IMR-90 (cell line): ENCODE results near the gene ODAD2. TPM values are rescaled to one million over a fixed set of nuclear protein-coding genes. Genes with fewer than 3 reads are reported as not detected.
A peak's percentile ranks its signal among the peaks of the same experiment; 100 is the strongest.

Experiments used
- ATAC-seq: fragments of 200-7000 bp; cut with Tn5 transposase; 2 replicates; pipeline ENCODE4 v1.9.1; 2020; ENCODE audit warnings: low read depth, mild to moderate bottlenecking, moderate library complexity
- BruUV-seq: library from RNA; stranded (reverse); fragments of 400-500 nt; replicated peaks from 2 replicates; lab custom pipeline; 2021; lab: Mats Ljungman, UMichigan
- CTCF ChIA-PET: fragments of 300-600 bp; formaldehyde crosslinking; extraction: SDS; loops from one replicate; lab custom pipeline; 2021; ENCODE audit warnings: antibody characterized with exemption; lab: Yijun Ruan, JAX
- POLR2A ChIA-PET: fragments of 300-600 bp; sonication (Branson Sonifier 250); formaldehyde crosslinking; loops from one replicate; lab custom pipeline; 2022; ENCODE audit warnings: antibody characterized with exemption; ENCODE audit not compliant: unreplicated experiment; lab: Charles Lee
- DNase-seq: peaks from one replicate; pipeline ENCODE4 v3.0.0; 2013
- H2AFZ ChIP-seq: replicated peaks from 2 replicates; pipeline ENCODE3; 2013; ENCODE audit warnings: low read length, mild to moderate bottlenecking; ENCODE audit not compliant: poor library complexity
- H2AK5ac ChIP-seq: 2 replicates; pipeline ENCODE4 v1.6.1; 2013; ENCODE audit warnings: low read depth, low read length, inconsistent platforms
- H2AK9ac ChIP-seq: replicated peaks from 2 replicates; pipeline ENCODE3; 2013; ENCODE audit warnings: mild to moderate bottlenecking, low read depth, low read length, moderate library complexity; ENCODE audit not compliant: poor library complexity
- H2BK120ac ChIP-seq: 2 replicates; pipeline ENCODE4 v1.6.1; 2013; ENCODE audit warnings: low read depth, low read length, inconsistent platforms
- H2BK15ac ChIP-seq: 3 replicates; pipeline ENCODE4 v1.6.1; 2013; ENCODE audit warnings: low read depth, low read length, inconsistent platforms
- H2BK20ac ChIP-seq: 2 replicates; pipeline ENCODE4 v1.6.1; 2013; ENCODE audit warnings: low read depth, mild to moderate bottlenecking, inconsistent platforms, low read length, moderate library complexity
- H2BK5ac ChIP-seq: 2 replicates; pipeline ENCODE4 v1.6.1; 2013; ENCODE audit warnings: mild to moderate bottlenecking, low read depth, low read length, inconsistent platforms; ENCODE audit not compliant: poor library complexity, severe bottlenecking
- H3K14ac ChIP-seq: replicated peaks from 2 replicates; pipeline ENCODE4 v1.6.1; 2013; ENCODE audit warnings: low read depth, low read length, inconsistent platforms
- H3K18ac ChIP-seq: 2 replicates; pipeline ENCODE4 v1.6.1; 2013; ENCODE audit warnings: low read depth, low read length, control low read depth
- H3K23ac ChIP-seq: 2 replicates; pipeline ENCODE4 v1.6.1; 2013; ENCODE audit warnings: low read depth, low read length, inconsistent platforms
- H3K27ac ChIP-seq: 2 replicates; pipeline ENCODE4 v1.5.1; 2013; ENCODE audit warnings: mild to moderate bottlenecking, control low read depth, low read length; ENCODE audit not compliant: insufficient read depth
- H3K27me3 ChIP-seq: 2 replicates; pipeline ENCODE4 v1.6.1; 2013; ENCODE audit warnings: low read length; ENCODE audit not compliant: control insufficient read depth, insufficient read depth
- H3K36me3 ChIP-seq: 2 replicates; pipeline ENCODE4 v1.6.1; 2013; ENCODE audit warnings: low read length, mixed read lengths; ENCODE audit not compliant: control insufficient read depth, insufficient read depth
- H3K4ac ChIP-seq: 2 replicates; pipeline ENCODE4 v1.6.1; 2013; ENCODE audit warnings: low read depth, low read length, inconsistent platforms
- H3K4me1 ChIP-seq: 2 replicates; pipeline ENCODE4 v1.6.1; 2013; ENCODE audit warnings: low read length, mixed read lengths; ENCODE audit not compliant: control insufficient read depth, insufficient read depth
- H3K4me2 ChIP-seq: 2 replicates; pipeline ENCODE4 v1.6.1; 2013; ENCODE audit warnings: low read depth, mild to moderate bottlenecking, control low read depth, low read length, moderate library complexity
- H3K4me3 ChIP-seq: 2 replicates; pipeline ENCODE4 v1.5.1; 2013; ENCODE audit warnings: low read depth, mild to moderate bottlenecking, control low read depth, low read length, moderate library complexity; ENCODE audit not compliant: insufficient read depth
- H3K56ac ChIP-seq: 2 replicates; pipeline ENCODE4 v1.6.1; 2013; ENCODE audit warnings: low read length, inconsistent platforms; ENCODE audit not compliant: insufficient read depth; ENCODE audit errors: extremely low read depth
- H3K79me1 ChIP-seq, 2 experiments: 2 replicates each; pipeline ENCODE4 v1.6.1; 2013; ENCODE audit warnings: low read length in 2 of 2, inconsistent platforms in 1 of 2, low read depth in 1 of 2
- H3K9ac ChIP-seq: 2 replicates; pipeline ENCODE4 v1.6.1; 2013; ENCODE audit warnings: low read depth, low read length, control low read depth
- H3K9me1 ChIP-seq: 2 replicates; pipeline ENCODE4 v1.6.1; 2013; ENCODE audit warnings: low read length, inconsistent platforms; ENCODE audit not compliant: insufficient read depth
- H3K9me3 ChIP-seq: 2 replicates; pipeline ENCODE4 v1.6.1; 2013; ENCODE audit warnings: low read length; ENCODE audit not compliant: control insufficient read depth, insufficient read depth
- H4K20me1 ChIP-seq: 2 replicates; pipeline ENCODE4 v1.6.1; 2013; ENCODE audit warnings: low read length, inconsistent platforms; ENCODE audit not compliant: insufficient read depth
- H4K5ac ChIP-seq: 2 replicates; pipeline ENCODE4 v1.6.1; 2013; ENCODE audit warnings: mild to moderate bottlenecking, low read depth, low read length, control low read depth
- H4K8ac ChIP-seq, 2 experiments: 2 replicates each; pipeline ENCODE4 v1.6.1; 2013; ENCODE audit warnings: low read depth in 2 of 2, low read length in 2 of 2, control low read depth in 1 of 2, inconsistent platforms in 1 of 2
- H4K91ac ChIP-seq: 2 replicates; pipeline ENCODE4 v1.6.1; 2013; ENCODE audit warnings: low read depth, low read length, inconsistent platforms; ENCODE audit not compliant: insufficient read depth
- BHLHE40 ChIP-seq: fragments of 150-350 bp; IDR thresholded peaks from 2 replicates; pipeline ENCODE4 v1.6.1; 2016; ENCODE audit warnings: mild to moderate bottlenecking, low read depth, low read length
- CEBPB ChIP-seq: IDR thresholded peaks from 2 replicates; pipeline ENCODE4 v1.6.1; 2012; ENCODE audit warnings: low read depth, low read length, improper control_type of control experiment
- CHD1 ChIP-seq: IDR thresholded peaks from 2 replicates; pipeline ENCODE4 v1.6.1; 2012; ENCODE audit warnings: low read depth, low read length, improper control_type of control experiment
- FOS ChIP-seq: fragments of 150-350 bp; IDR thresholded peaks from 2 replicates; pipeline ENCODE4 v1.6.1; 2016; ENCODE audit warnings: low read depth, low read length
- MAFK ChIP-seq: IDR thresholded peaks from 2 replicates; pipeline ENCODE4 v1.6.1; 2012; ENCODE audit warnings: low read depth, low read length, improper control_type of control experiment
- MAZ ChIP-seq: IDR thresholded peaks from 2 replicates; pipeline ENCODE4 v1.6.1; 2012; ENCODE audit warnings: low read depth, mild to moderate bottlenecking, low read length, improper control_type of control experiment, moderate library complexity, borderline replicate concordance
- MXI1 ChIP-seq: IDR thresholded peaks from 2 replicates; pipeline ENCODE4 v1.6.1; 2012; ENCODE audit warnings: low read depth, mild to moderate bottlenecking, low read length, moderate library complexity, borderline replicate concordance
- NFE2L2 ChIP-seq: fragments of 150-350 bp; IDR thresholded peaks from 2 replicates; pipeline ENCODE4 v1.6.1; 2016; ENCODE audit warnings: low read depth, mild to moderate bottlenecking, low read length
- POLR2A ChIP-seq: IDR thresholded peaks from 2 replicates; pipeline ENCODE4 v1.6.1; 2012; ENCODE audit warnings: mild to moderate bottlenecking, low read depth, low read length
- RAD21 ChIP-seq: IDR thresholded peaks from 2 replicates; pipeline ENCODE4 v1.6.1; 2012; ENCODE audit warnings: low read length, improper control_type of control experiment
- RCOR1 ChIP-seq: IDR thresholded peaks from 2 replicates; pipeline ENCODE4 v1.6.1; 2012; ENCODE audit warnings: mild to moderate bottlenecking, low read length, improper control_type of control experiment; ENCODE audit not compliant: insufficient replicate concordance
- RFX5 ChIP-seq: IDR thresholded peaks from 2 replicates; pipeline ENCODE4 v1.8.0; 2012; ENCODE audit warnings: low read depth, mild to moderate bottlenecking, low read length, moderate library complexity
- SMC3 ChIP-seq: fragments of 150-350 bp; IDR thresholded peaks from 2 replicates; pipeline ENCODE4 v1.6.1; 2016; ENCODE audit warnings: low read depth, mild to moderate bottlenecking, antibody characterized with exemption, low read length, moderate library complexity
- WGBS, 2 experiments: methylation state at CpG; one replicate each; pipeline versions ENCODE4 v1.1.5 to v1.1.7; 2013; ENCODE audit warnings: missing lambda C conversion rate in 2 of 2; ENCODE audit not compliant: insufficient read length in 1 of 2; ENCODE audit errors: extremely low coverage in 2 of 2; 5-methylcytosine and 5-hydroxymethylcytosine counted together
- dilution Hi-C: fragments of 300-500 bp; cut with HindIII; formaldehyde crosslinking; loops from one replicate; pipeline ENCODE4 v1.14.3; 2018; ENCODE audit warnings: low sequenced_read_pairs; ENCODE audit not compliant: unreplicated experiment
- in situ Hi-C: fragments of 300-500 bp; cut with MboI; formaldehyde crosslinking; loops from 3 replicates; pipeline ENCODE4 v1.14.3; 2019; ENCODE audit warnings: low sequenced_read_pairs, inconsistent platforms, mixed read lengths
- intact Hi-C: fragments of 100-400 bp; cut with micrococcal nuclease; formaldehyde crosslinking; loops from 2 replicates; pipeline ENCODE4 v1.10.0; 2022
- polyA plus RNA-seq, 3 experiments: library from polyadenylated mRNA; depleted of rRNA; stranded (reverse); fragments of >200 nt; gene quantifications; 2 replicates each; pipeline ENCODE4 v1.2.3, GENCODE V29; 2012; ENCODE audit warnings: low replicate concordance in 1 of 3
- total RNA-seq: library from RNA; depleted of rRNA; stranded (reverse); fragments of >200 nt; gene quantifications from 2 replicates; pipeline ENCODE4 v1.2.3, GENCODE V29; 2012
- TF ChIP-seq, protein P1 (sequence below): conservative IDR thresholded peaks from 2 replicates; pipeline ENCODE4 v1.5.1; 2012; ENCODE audit warnings: mild to moderate bottlenecking, low read depth, low read length, improper control_type of control experiment
- TF ChIP-seq, protein P2 (sequence below): fragments of 150-350 bp; IDR thresholded peaks from 2 replicates; pipeline ENCODE4 v1.6.1; 2016; ENCODE audit warnings: low read depth, mild to moderate bottlenecking, low read length, moderate library complexity, borderline replicate concordance
- TF ChIP-seq, protein P3 (sequence below): fragments of 150-350 bp; IDR thresholded peaks from 2 replicates; pipeline ENCODE4 v1.6.1; 2017; ENCODE audit warnings: mild to moderate bottlenecking, antibody characterized with exemption, low read length, low read depth

Gene ODAD2
- total and polyA plus RNA-seq, 2 of the 4 experiments (the other 2 are of a cell fraction): 0.53 to 0.72 TPM

DNA sequence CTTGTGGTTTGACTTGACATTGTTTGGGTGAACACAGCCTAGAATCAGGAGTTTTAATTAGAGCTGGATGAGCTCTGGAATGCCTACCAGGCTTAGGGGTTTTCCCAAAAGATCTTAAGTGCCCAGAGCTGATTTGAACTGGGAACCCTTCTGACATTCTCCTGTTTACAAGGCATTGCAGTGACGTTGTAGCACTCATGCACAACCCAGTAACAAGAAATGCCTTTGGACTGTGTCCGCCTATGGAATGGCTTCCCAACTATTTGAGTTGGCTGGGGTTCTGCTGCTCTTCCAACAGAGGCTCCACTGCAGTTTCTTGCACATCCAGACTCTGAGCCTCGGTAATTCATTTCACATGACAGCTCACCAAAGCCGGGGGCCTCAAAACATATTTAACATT, 176.6 kb downstream of the ODAD2 start:
- 45% methylated on average over 2 of the region's 4 CpGs; no CpG with 5 or more reads in 1 of the 2 experiments for WGBS, 2 experiments
- Histone ChIP-seq H3K27me3 (peaks cover 3% of the 10 kb centered on the region; the same call in 1 of the 2 replicates), H2AK5ac (no peak overlapping the region), H3K9me1 (no peaks in the 10 kb centered on the region), H3K14ac (no peak overlapping the region), H4K5ac (no peak overlapping the region), H3K23ac (no peak overlapping the region), H2BK120ac (no peak overlapping the region), H4K8ac (no peak overlapping the region), H3K4me3 (no peak overlapping the region), H3K4ac (no peak overlapping the region), H2BK15ac (no peak overlapping the region), H3K4me1 (peaks cover 2% of the 10 kb centered on the region), H3K9me3 (peaks cover 2% of the 10 kb centered on the region; the same call in 1 of the 2 replicates), H3K56ac (no peak overlapping the region), H2BK20ac (no peak overlapping the region), H3K36me3 (no peaks in the 10 kb centered on the region), H2BK5ac (no peak overlapping the region), H4K91ac (no peak overlapping the region), H4K20me1 (no peaks in the 10 kb centered on the region), H2AFZ (no peak overlapping the region), H3K4me2 (no peak overlapping the region), H3K18ac (no peak overlapping the region), H3K9ac (no peak overlapping the region), H3K79me1 (no peaks in the 10 kb centered on the region), H2AK9ac (no peak overlapping the region), H3K27ac (no peak overlapping the region)
- DNase-seq (peak; percentile 58), ATAC-seq (peak; percentile 83)
- intact Hi-C loops (no loop called here), dilution Hi-C loops (no loop called here), in situ Hi-C loops (no loop called here)
- BruUV-seq: no TSS peak
- TF ChIP-seq POLR2A (no peak), RAD21 (no peak), MXI1 (no peak), FOS (no peak), NFE2L2 (no peak), SMC3 (no peak), MAFK (no peak), BHLHE40 (no peak), RFX5 (no peak), MAZ (no peak), RCOR1 (no peak), CHD1 (no peak), CEBPB (no peak)
- TF ChIP-seq, protein P1, sequence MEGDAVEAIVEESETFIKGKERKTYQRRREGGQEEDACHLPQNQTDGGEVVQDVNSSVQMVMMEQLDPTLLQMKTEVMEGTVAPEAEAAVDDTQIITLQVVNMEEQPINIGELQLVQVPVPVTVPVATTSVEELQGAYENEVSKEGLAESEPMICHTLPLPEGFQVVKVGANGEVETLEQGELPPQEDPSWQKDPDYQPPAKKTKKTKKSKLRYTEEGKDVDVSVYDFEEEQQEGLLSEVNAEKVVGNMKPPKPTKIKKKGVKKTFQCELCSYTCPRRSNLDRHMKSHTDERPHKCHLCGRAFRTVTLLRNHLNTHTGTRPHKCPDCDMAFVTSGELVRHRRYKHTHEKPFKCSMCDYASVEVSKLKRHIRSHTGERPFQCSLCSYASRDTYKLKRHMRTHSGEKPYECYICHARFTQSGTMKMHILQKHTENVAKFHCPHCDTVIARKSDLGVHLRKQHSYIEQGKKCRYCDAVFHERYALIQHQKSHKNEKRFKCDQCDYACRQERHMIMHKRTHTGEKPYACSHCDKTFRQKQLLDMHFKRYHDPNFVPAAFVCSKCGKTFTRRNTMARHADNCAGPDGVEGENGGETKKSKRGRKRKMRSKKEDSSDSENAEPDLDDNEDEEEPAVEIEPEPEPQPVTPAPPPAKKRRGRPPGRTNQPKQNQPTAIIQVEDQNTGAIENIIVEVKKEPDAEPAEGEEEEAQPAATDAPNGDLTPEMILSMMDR: no peak
- TF ChIP-seq, protein P2, sequence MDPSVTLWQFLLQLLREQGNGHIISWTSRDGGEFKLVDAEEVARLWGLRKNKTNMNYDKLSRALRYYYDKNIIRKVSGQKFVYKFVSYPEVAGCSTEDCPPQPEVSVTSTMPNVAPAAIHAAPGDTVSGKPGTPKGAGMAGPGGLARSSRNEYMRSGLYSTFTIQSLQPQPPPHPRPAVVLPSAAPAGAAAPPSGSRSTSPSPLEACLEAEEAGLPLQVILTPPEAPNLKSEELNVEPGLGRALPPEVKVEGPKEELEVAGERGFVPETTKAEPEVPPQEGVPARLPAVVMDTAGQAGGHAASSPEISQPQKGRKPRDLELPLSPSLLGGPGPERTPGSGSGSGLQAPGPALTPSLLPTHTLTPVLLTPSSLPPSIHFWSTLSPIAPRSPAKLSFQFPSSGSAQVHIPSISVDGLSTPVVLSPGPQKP: no peak
- TF ChIP-seq, protein P3, sequence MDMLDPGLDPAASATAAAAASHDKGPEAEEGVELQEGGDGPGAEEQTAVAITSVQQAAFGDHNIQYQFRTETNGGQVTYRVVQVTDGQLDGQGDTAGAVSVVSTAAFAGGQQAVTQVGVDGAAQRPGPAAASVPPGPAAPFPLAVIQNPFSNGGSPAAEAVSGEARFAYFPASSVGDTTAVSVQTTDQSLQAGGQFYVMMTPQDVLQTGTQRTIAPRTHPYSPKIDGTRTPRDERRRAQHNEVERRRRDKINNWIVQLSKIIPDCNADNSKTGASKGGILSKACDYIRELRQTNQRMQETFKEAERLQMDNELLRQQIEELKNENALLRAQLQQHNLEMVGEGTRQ: no peak
- ChIA-PET POLR2A (no interaction called here), CTCF (no interaction called here)
